Panc1 (cell line): ENCODE data around the gene IFNAR2. TPM values are rescaled to one million over a fixed set of nuclear protein-coding genes. Genes with fewer than 3 reads are reported as not detected.

Experiments
- ATAC-seq: fragments of 200-7000 bp; cut with Tn5 transposase; 2 replicates; pipeline ENCODE4 v1.9.1; 2020; ENCODE audit warnings: mild to moderate bottlenecking, moderate library complexity
- BruUV-seq: library from RNA; stranded (reverse); fragments of 400-500 nt; replicated peaks from 2 replicates; lab custom pipeline; 2021; lab: Mats Ljungman, UMichigan
- CTCF ChIA-PET: fragments of 300-600 bp; sonication (Branson Sonifier 250); formaldehyde crosslinking; loops from one replicate; lab custom pipeline; 2022; ENCODE audit warnings: antibody characterized with exemption; lab: Charles Lee
- POLR2A ChIA-PET: fragments of 300-600 bp; sonication (Branson Sonifier 250); formaldehyde crosslinking; loops from one replicate; lab custom pipeline; 2022; ENCODE audit warnings: antibody characterized with exemption; lab: Charles Lee
- DNase-seq: peaks from one replicate; pipeline ENCODE4 v3.0.0-alpha.2; 2010; ENCODE audit warnings: low read depth, low spot score
- H3K27ac ChIP-seq: 2 replicates; pipeline ENCODE4 v1.5.1; 2011; ENCODE audit warnings: mild to moderate bottlenecking, low read length, inconsistent platforms
- H3K27me3 ChIP-seq: fragments of 200-500 bp; sonication (Bioruptor generic); 2 replicates; pipeline ENCODE4 v1.6.0; 2014; ENCODE audit warnings: low read length, inconsistent platforms; ENCODE audit not compliant: control insufficient read depth, insufficient read depth
- H3K36me3 ChIP-seq: fragments of 200-500 bp; sonication (Bioruptor generic); 2 replicates; pipeline ENCODE4 v1.5.1; 2014; ENCODE audit warnings: inconsistent platforms, mild to moderate bottlenecking, low read length, moderate library complexity; ENCODE audit not compliant: control insufficient read depth, insufficient read depth
- H3K4me1 ChIP-seq: 2 replicates; pipeline ENCODE4 v1.5.1; 2011; ENCODE audit warnings: inconsistent platforms, mild to moderate bottlenecking, low read length, moderate library complexity; ENCODE audit not compliant: control insufficient read depth, insufficient read depth
- H3K4me3 ChIP-seq, 2 experiments: 2 replicates each; pipeline ENCODE4 v1.5.1; 2011 to 2012; ENCODE audit warnings: low read depth in 2 of 2, low read length in 2 of 2, mild to moderate bottlenecking in 2 of 2, inconsistent platforms in 1 of 2, moderate library complexity in 1 of 2
- H3K9me3 ChIP-seq: fragments of 200-500 bp; sonication (Bioruptor generic); 2 replicates; pipeline ENCODE4 v1.5.1; 2014; ENCODE audit warnings: low read depth, mild to moderate bottlenecking, inconsistent platforms, low read length, moderate library complexity; ENCODE audit not compliant: control insufficient read depth, insufficient read depth
- CTCF ChIP-seq: fragments of 450-650 bp; IDR thresholded peaks from 2 replicates; pipeline ENCODE4 v1.5.1; 2017; ENCODE audit warnings: mild to moderate bottlenecking
- POLR2AphosphoS5 ChIP-seq: IDR thresholded peaks from 2 replicates; pipeline ENCODE4 v1.6.1; 2012; ENCODE audit warnings: mild to moderate bottlenecking, low read depth, low read length, moderate library complexity
- REST ChIP-seq, 2 experiments: IDR thresholded peaks; 2 replicates each; pipeline ENCODE4 v1.6.1; 2011 to 2012; ENCODE audit warnings: low read depth in 2 of 2, control low read depth in 1 of 2, low read length in 1 of 2, mild to moderate bottlenecking in 1 of 2, moderate library complexity in 1 of 2; ENCODE audit not compliant: insufficient read depth in 1 of 2
- SIN3A ChIP-seq: IDR thresholded peaks from 2 replicates; pipeline ENCODE4 v1.6.1; 2012; ENCODE audit warnings: low read depth, mild to moderate bottlenecking, low read length, moderate library complexity, borderline replicate concordance; ENCODE audit not compliant: insufficient read depth
- TCF7L2 ChIP-seq: IDR thresholded peaks from 2 replicates; pipeline ENCODE4 v1.6.1; 2011; ENCODE audit warnings: mild to moderate bottlenecking, low read depth, low read length, inconsistent platforms
- in situ Hi-C: cut with HindIII; loops from 2 replicates; pipeline ENCODE4 v1.10.0; 2016; ENCODE audit warnings: low sequenced_read_pairs, low pct_unique_long_range_greater_than_20kb
- intact Hi-C: fragments of 100-400 bp; cut with micrococcal nuclease; formaldehyde crosslinking; loops from one replicate; pipeline ENCODE4 v1.10.0; 2022; ENCODE audit not compliant: unreplicated experiment
- total RNA-seq: library from RNA; stranded (reverse); gene quantifications from one replicate; pipeline ENCODE4 v1.2.1, GENCODE V29; 2021; ENCODE audit not compliant: unreplicated experiment

Gene IFNAR2
- total RNA-seq, 1 experiment from 2014 or later = 18.2 TPM

DNA sequence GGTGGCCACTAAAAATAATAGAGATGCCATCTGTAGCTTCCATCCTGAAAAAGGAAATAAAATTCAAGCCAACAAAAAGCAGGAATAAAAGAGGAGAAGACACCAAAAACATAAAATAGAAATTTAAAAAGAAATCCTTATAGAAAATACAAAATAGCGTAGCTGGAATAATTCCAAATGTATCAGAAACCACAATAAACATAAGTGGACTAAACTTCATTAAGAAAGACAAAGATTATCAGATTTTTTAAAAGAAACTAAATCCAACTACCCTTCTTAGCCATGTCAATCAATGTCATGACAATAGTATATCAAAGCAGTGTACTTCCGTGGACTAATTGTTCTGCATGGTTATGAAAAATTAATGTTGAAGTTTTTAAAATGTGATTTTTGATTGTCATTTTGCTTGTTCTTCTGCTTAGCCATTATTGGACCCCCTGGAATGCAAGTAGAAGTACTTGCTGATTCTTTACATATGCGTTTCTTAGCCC, 49.6 kb downstream of the IFNAR2 start:
- Histone ChIP-seq H3K9me3 (peaks cover 6% of the 10 kb centered on the region; the same call in 1 of the 2 replicates), H3K27ac (no peak overlapping the region), H3K27me3 (no peaks in the 10 kb centered on the region), H3K4me1 (no peaks in the 10 kb centered on the region), H3K4me3 (no peak overlapping the region), H3K36me3 (no peaks in the 10 kb centered on the region; the same call in 1 of the 2 replicates)
- no peak for DNase-seq
- in situ Hi-C loops (no loop called here), intact Hi-C loops (no loop called here)
- BruUV-seq = no TSS peak
- ChIA-PET CTCF (no interaction called here), POLR2A (interaction anchor here (0.6 kb wide), 1 partner anchor 560 kb away, joined by 6 read pairs; no protein-coding TSS in a partner anchor)
- no peak for ATAC-seq
- TF ChIP-seq TCF7L2 = no peak
- no peak for TF ChIP-seq POLR2AphosphoS5
- TF ChIP-seq SIN3A = no peak
- TF ChIP-seq REST (IDR thresholded peaks at IDR 0.05; ENCODE audit: insufficient read depth in 1 of 2, low read depth in 2 of 2, low read length in 1 of 2) = no peak
- TF ChIP-seq CTCF = no peak

Other genes with a start within 250 kb of the IFNAR2 start
- not detected for gene OLIG2, start 204.0 kb upstream of the IFNAR2 start, total RNA-seq
- gene OLIG1, start 159.8 kb upstream of the IFNAR2 start, total RNA-seq = 0.21 TPM
- gene IL10RB, start 36.4 kb downstream of the IFNAR2 start, total RNA-seq = 17.7 TPM
- gene IFNAR1, start 95.0 kb downstream of the IFNAR2 start, total RNA-seq = 23.8 TPM
- 47.9 TPM for gene IFNGR2, start 173.5 kb downstream of the IFNAR2 start, total RNA-seq